ENCODE data around the gene RPRD1A.

DNA sequence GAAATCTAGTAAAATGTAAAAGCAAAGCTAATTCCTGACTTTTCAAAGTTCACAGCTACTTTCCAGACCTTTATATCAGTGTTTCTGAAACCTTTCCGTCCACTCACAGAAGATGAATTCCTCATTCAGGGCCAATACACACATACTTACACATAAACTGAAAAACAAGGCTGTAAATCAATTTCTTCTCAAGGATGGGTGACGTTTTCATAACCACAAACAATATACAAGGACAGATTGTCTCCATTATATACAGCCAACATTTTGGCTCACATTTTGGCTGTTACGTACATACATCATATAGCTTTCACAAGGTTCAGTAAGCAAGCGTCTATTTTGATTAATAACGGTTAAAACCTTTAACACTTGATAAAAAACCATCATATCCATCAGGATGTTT is 1.4 kb downstream of the RPRD1A start:
- TF ChIP-seq, protein P1, sequence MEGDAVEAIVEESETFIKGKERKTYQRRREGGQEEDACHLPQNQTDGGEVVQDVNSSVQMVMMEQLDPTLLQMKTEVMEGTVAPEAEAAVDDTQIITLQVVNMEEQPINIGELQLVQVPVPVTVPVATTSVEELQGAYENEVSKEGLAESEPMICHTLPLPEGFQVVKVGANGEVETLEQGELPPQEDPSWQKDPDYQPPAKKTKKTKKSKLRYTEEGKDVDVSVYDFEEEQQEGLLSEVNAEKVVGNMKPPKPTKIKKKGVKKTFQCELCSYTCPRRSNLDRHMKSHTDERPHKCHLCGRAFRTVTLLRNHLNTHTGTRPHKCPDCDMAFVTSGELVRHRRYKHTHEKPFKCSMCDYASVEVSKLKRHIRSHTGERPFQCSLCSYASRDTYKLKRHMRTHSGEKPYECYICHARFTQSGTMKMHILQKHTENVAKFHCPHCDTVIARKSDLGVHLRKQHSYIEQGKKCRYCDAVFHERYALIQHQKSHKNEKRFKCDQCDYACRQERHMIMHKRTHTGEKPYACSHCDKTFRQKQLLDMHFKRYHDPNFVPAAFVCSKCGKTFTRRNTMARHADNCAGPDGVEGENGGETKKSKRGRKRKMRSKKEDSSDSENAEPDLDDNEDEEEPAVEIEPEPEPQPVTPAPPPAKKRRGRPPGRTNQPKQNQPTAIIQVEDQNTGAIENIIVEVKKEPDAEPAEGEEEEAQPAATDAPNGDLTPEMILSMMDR (IDR thresholded peaks at IDR 0.05) = no peak
- no peak for TF ChIP-seq POLR2A (IDR thresholded peaks at IDR 0.05)

Measured in uterus (tissue), 2 donors.